Jurkat, Clone E6-1 (cell line): ENCODE measurements around the gene ODF4.
A peak's percentile ranks its signal among the peaks of the same experiment; 100 is the strongest.
"Not testable (repeated sequence)": the region's sequence is repeated elsewhere in the genome, so short reads cannot be mapped to it uniquely, and the experiment has no call there.

Source experiments
- DNase-seq: peaks from one replicate; pipeline ENCODE4 v3.0.0-alpha.2; 2011; ENCODE audit warnings: low read depth, low spot score
- H3K4me3 ChIP-seq: 2 replicates; pipeline ENCODE4 v1.5.1; 2011; ENCODE audit warnings: mild to moderate bottlenecking, low read length, control low read depth, moderate library complexity

Gene ODF4

DNA sequence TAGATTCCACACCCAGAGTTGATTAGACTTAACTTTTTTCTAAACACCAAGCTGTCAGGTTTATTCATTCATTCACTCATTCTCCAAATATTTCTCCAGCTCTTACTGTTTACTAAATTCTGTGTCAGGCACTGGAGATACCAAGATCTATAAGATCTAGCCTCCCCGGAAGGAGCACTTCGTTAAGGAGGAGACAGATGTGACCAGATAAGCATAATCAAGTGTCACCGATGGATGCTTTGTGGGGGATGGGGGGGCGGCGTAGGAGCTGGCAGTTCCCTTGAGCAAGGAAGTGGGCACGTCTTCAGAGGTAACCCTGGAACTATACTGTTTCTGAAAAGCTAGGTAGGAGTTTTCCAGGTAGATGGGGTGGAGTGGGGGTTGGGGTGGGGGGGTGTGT lies 47.2 kb downstream of the ODF4 start:
- DNase-seq = peak; percentile 90
- peak overlapping the region; percentile 39 for H3K4me3 ChIP-seq

DNA sequence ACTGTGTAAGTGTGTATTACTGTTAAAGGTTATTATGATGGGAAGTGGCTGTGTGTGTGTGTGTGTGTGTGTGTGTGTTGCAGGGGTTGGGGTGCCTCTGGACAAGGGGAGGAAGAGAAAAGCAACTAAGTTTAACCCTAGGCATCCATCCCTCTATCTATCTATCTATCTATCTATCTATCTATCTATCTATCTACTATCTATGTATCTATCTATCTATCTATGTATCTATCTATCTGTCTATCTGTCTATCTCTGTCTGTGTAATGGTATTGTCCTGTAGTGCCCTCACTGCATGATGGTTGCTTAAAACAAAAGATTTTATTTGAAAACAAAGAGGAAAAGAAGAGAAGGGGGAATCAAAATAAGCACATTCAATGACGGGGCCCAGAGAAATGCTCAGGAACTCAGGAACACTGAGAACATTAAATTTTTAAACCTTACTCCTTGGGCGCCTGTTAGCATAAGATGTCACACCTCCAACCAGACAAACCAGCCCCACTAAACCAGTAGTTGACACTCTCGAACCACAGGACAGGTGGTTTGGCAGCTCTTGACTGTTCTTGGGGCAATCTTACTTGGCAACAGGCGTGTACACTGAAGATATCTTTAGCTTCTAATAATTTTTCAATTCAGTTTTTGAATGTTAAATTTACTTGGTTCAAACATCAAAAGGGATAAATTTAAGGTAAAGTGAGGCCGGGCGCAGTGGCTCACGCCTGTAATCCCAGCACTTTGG lies 48.4 kb downstream of the ODF4 start:
- no peak overlapping the region for H3K4me3 ChIP-seq
- no peak for DNase-seq

DNA sequence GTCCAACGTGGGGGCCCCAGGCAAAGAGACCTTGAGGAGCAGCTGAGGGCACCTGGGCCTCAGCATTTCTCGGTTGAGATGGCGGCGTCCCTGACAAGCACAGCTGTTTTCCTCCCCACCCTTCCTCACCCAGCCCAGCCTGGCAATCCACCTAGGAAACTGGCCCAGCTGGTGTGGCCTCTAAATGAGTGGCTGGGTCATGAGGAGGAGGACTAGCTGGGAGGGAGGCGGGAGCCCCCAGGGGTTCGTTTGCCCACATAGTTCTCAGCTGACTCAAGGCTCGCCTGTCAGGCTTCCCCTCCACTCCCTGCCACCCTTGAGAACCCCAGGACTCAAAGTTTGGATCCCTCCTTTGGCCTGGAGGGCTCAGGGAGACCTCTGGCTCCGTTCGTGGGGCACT lies 52.1 kb downstream of the ODF4 start:
- no peak for DNase-seq
- no peak overlapping the region for H3K4me3 ChIP-seq

DNA sequence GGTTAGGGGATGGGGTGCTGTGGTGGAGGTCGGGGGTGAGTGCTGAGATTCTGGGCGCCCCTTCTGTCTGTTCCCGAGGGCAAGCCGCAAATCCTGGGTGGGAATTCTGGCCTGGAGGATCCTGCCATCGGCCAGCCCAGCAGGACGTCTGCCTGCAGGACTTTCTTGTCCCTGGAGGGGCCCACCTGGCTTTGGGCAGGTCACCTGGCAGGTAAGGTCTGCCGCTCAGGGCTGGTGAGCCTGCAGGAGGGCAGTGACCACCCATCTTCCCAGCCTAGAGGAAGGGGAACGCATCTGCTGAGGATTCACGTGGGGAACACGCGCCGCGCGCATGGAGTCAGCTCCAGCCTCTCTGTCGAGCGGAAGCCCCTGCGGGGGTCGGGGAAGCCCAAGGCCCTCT lies 52.6 kb downstream of the ODF4 start:
- DNase-seq = no peak
- no peak overlapping the region for H3K4me3 ChIP-seq

DNA sequence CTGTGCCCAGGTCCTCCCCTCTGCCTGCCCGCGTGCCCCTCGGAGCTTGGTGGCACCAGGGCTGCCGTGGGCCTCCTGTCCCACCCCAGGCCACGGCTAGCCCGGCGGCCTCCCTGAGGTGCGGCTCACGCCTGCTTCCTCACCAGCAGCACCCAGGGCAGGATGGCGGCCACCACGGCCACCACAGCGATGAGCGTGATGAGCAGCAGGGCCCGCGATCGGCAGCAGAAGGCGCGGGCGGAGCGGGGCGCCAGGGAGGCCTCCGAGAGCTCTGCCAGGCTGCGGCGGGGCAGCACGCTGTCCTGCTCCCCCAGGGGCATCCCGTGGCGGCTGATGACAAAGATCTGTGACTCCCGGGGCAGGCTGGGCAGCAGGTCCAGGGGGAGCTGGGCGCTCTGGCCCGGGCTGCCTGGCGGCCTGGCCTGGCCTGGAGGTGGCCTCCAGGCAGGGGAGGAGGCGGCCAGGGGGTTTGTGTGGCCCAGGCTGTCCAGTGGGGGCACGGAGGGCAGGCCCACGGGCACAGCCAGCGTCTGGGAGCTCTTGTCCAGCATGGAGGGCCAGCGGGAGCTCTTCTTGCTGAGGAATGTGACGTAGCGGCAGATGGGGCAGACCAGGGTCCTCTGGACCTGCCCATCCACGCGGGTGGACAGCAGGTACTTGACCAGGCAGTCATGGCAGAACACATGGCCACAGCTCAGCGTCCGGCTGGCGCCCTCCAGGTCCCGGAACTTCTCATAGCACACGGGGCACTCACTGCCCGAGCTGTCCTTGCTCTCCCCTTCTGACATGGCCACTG lies 53.2 kb downstream of the ODF4 start:
- no peak overlapping the region for H3K4me3 ChIP-seq
- DNase-seq = no peak

DNA sequence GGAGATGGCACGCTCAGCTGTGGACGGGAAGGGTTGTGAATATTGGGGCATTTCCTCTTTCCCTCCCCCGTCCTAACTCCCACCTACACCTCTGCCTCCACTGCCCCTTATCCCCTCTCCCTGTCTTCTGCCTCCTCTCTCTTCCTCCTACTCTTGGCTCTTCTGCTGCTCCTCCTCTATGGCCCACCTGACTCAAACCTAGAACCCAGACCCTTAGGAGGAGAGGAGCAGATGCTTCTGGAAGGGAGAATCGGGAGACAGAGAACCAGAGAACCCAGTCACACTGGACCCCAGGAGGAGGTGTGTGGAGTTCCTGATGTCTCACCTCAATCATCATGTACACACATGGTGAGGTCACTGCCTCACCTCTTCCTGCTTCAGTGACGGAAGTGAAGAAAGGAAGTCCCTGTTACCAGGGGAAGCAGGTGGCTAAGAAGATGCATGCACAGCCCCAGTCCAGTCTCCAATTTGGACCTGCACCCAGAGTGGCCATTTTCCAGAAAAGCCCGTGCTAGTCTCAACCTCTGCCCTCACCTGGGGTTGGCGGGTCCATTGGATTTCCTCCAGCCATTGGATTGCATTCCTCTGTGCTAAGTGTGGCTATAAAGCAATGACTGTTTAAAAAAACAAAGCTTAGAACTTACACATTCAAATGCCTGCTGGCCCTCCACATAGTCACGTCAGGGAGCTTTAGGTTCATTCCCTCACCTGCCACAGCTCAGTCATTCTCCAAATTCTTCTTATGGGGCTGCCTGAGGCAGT lies 54.0 kb downstream of the ODF4 start:
- no peak for DNase-seq
- no peak overlapping the region for H3K4me3 ChIP-seq

DNA sequence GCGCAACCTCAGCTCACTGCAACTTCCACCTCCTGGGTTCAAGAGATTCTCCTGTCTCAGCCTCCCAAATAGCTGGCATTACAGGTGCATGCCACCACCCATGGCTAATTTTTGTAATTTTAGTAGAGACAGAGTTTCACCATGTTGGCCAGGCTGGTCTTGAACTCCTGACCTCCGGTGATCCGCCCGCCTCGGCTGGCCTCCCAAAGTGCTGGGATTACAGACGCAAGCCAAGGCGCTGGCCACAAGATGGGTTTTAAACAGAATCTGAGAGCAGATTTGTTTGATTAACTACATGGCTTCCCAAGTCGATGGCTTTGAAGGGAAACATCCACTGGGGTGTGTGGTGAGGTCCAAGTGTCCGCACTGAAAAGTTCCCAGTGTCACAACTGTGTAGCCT lies 54.9 kb downstream of the ODF4 start:
- DNase-seq, H3K4me3 ChIP-seq: not testable (repeated sequence)
